HepG2 (cell line): ENCODE data around the gene NUP155. TPM values are rescaled to one million over a fixed set of nuclear protein-coding genes. Genes with fewer than 3 reads are reported as not detected.

Experiments used
- ATAC-seq: fragments of 200-7000 bp; cut with Tn5 transposase; 3 replicates; pipeline ENCODE4 v1.9.1; 2020; ENCODE audit warnings: mild to moderate bottlenecking, moderate library complexity
- BruUV-seq: library from RNA; stranded (reverse); fragments of 400-500 nt; replicated peaks from 2 replicates; lab custom pipeline; 2021; lab: Mats Ljungman, UMichigan
- CTCF ChIA-PET: fragments of 300-600 bp; formaldehyde crosslinking; extraction: SDS; loops from one replicate; lab custom pipeline; 2021; ENCODE audit warnings: low total read pairs, inconsistent platforms, low intra/inter-chr PET ratio; lab: Yijun Ruan, JAX
- POLR2A ChIA-PET: fragments of 350-600 bp; sonication (Branson Sonifier 250); formaldehyde crosslinking; loops from one replicate; lab custom pipeline; 2020; ENCODE audit warnings: antibody characterized with exemption, inconsistent platforms; lab: Yijun Ruan, JAX
- DNase-seq: peaks from one replicate; pipeline ENCODE4 v3.0.0-alpha.2; 2015; ENCODE audit warnings: low spot score
- FAIRE-seq: peaks from 3 replicates; lab custom pipeline; 2011; peaks lifted over from hg19 to GRCh38; lab: Jason Lieb, UNC
- H2AFZ ChIP-seq: one replicate; pipeline ENCODE4 v1.6.1; 2011; ENCODE audit warnings: low read length, inconsistent platforms
- H3K27ac ChIP-seq: fragments of 300-600 bp; 3 replicates; pipeline ENCODE4 v1.8.0; 2011; ENCODE audit warnings: mixed run types, mild to moderate bottlenecking, mixed read lengths, low read length, inconsistent platforms; ENCODE audit not compliant: insufficient read depth; ENCODE audit errors: extremely low read length
- H3K27me3 ChIP-seq, 2 experiments: fragments of 200-600 bp in 1 of 2; 2 replicates in 1 of 2; 3 replicates in 1 of 2; pipeline versions ENCODE4 v1.6.0 to v1.8.0; 2011; ENCODE audit warnings: low read length in 2 of 2, mild to moderate bottlenecking in 2 of 2, moderate library complexity in 2 of 2, inconsistent platforms in 1 of 2; ENCODE audit not compliant: insufficient read depth in 2 of 2, control insufficient read depth in 1 of 2
- H3K36me3 ChIP-seq, 2 experiments: fragments of 200-600 bp in 1 of 2; replicated peaks in 1 of 2; 2 replicates in 1 of 2; 3 replicates in 1 of 2; pipeline versions ENCODE4 v1.5.1 to v1.8.0; 2011; ENCODE audit warnings: low read length in 2 of 2, inconsistent platforms in 1 of 2; ENCODE audit not compliant: insufficient read depth in 2 of 2, control insufficient read depth in 1 of 2
- H3K4me1 ChIP-seq: 2 replicates; pipeline ENCODE4 v1.5.1; 2012; ENCODE audit warnings: low read length, inconsistent platforms; ENCODE audit not compliant: insufficient read depth
- H3K4me2 ChIP-seq: 2 replicates; pipeline ENCODE4 v1.6.0; 2011; ENCODE audit warnings: low read depth, low read length, inconsistent platforms
- H3K4me3 ChIP-seq, 3 experiments: fragments of 200-600 bp in 1 of 3; sonication (generic), shearing (Covaris generic) in 1 of 3; replicated peaks in 1 of 3; 2 replicates each; pipeline ENCODE4 v1.5.1; 2011 to 2016; ENCODE audit warnings: low read length in 3 of 3, inconsistent platforms in 2 of 3, low read depth in 2 of 3, mild to moderate bottlenecking in 2 of 3, control low read depth in 1 of 3, mixed read lengths in 1 of 3; ENCODE audit not compliant: insufficient read depth in 1 of 3
- H3K79me2 ChIP-seq: one replicate; pipeline ENCODE4 v1.6.1; 2011; ENCODE audit warnings: low read length, inconsistent platforms; ENCODE audit not compliant: insufficient read depth
- H3K9ac ChIP-seq: 2 replicates; pipeline ENCODE4 v1.6.0; 2011; ENCODE audit warnings: mild to moderate bottlenecking, low read depth, low read length, inconsistent platforms; ENCODE audit not compliant: insufficient read depth
- H3K9me3 ChIP-seq: 2 replicates; pipeline ENCODE4 v1.5.1; 2012; ENCODE audit warnings: mild to moderate bottlenecking, low read length
- H4K20me1 ChIP-seq: 2 replicates; pipeline ENCODE4 v1.6.0; 2011; ENCODE audit warnings: inconsistent platforms, mild to moderate bottlenecking, low read length, moderate library complexity; ENCODE audit not compliant: insufficient read depth
- ATF3 ChIP-seq: sonication (generic); formaldehyde crosslinking; IDR thresholded peaks from 2 replicates; pipeline ENCODE4 v1.4.0; 2020; ENCODE audit warnings: missing genetic modification reagents
- BORCS8-MEF2B ChIP-seq: sonication (generic); formaldehyde crosslinking; IDR thresholded peaks from 2 replicates; pipeline ENCODE4 v1.8.0; 2022; ENCODE audit warnings: mild to moderate bottlenecking, missing genetic modification reagents
- ELF3 ChIP-seq: IDR thresholded peaks from 2 replicates; pipeline ENCODE4 v1.6.1; 2016; ENCODE audit warnings: missing genetic modification reagents, missing compliant biosample characterization
- HDAC6 ChIP-seq: fragments of 200-600 bp; sonication (generic); IDR thresholded peaks from 2 replicates; pipeline ENCODE4 v1.7.0; 2017; ENCODE audit warnings: mild to moderate bottlenecking, antibody characterized with exemption, low read length, low read depth
- PHF5A ChIP-seq: IDR thresholded peaks from one replicate; pipeline ENCODE4 v1.6.1; 2018; ENCODE audit warnings: low read depth, missing genetic modification reagents; ENCODE audit not compliant: unreplicated experiment
- PRMT3 ChIP-seq: sonication (generic); formaldehyde crosslinking; IDR thresholded peaks from 2 replicates; pipeline ENCODE4 v1.8.1; 2022; ENCODE audit warnings: low read depth, mild to moderate bottlenecking, moderate library complexity, missing genetic modification reagents, borderline replicate concordance
- PTBP1 ChIP-seq: fragments of 200-400 bp; formaldehyde crosslinking; IDR thresholded peaks from 2 replicates; pipeline ENCODE4 v1.6.1; 2018; ENCODE audit warnings: low read length, low read depth; ENCODE audit not compliant: poor library complexity, severe bottlenecking
- RAD51 ChIP-seq: fragments of 450-650 bp; IDR thresholded peaks from 2 replicates; pipeline ENCODE4 v1.6.1; 2016; ENCODE audit warnings: borderline replicate concordance
- TGIF2 ChIP-seq: IDR thresholded peaks from 2 replicates; pipeline ENCODE4 v1.6.1; 2016; ENCODE audit warnings: control low read depth, missing compliant biosample characterization
- TP53 ChIP-seq: sonication (generic); formaldehyde crosslinking; conservative IDR thresholded peaks from 2 replicates; pipeline ENCODE4 v1.4.0; 2020; ENCODE audit warnings: missing genetic modification reagents
- ZNF121 ChIP-seq: sonication (generic); formaldehyde crosslinking; IDR thresholded peaks from 2 replicates; pipeline ENCODE4 v1.5.0; 2020; ENCODE audit warnings: mild to moderate bottlenecking, missing genetic modification reagents
- WGBS: methylation state at CpG from one replicate; pipeline ENCODE4 v1.1.6; 2017; ENCODE audit warnings: low lambda C conversion rate; 5-methylcytosine and 5-hydroxymethylcytosine counted together
- in situ Hi-C: cut with HindIII; loops from 2 replicates; pipeline ENCODE4 v1.10.0; 2017; ENCODE audit warnings: low pct_unique_long_range_greater_than_20kb; ENCODE audit not compliant: extremely low pct_ligation_motif_present
- intact Hi-C: fragments of 100-400 bp; cut with micrococcal nuclease; formaldehyde crosslinking; loops from one replicate; pipeline ENCODE4 v1.10.0; 2022; ENCODE audit not compliant: unreplicated experiment
- polyA plus RNA-seq, 8 experiments: library from polyadenylated mRNA; depleted of rRNA in 3 of 8; stranded (reverse) in 7 of 8; unstranded in 1 of 8; fragments of >200 nt; fragmentation: Illumina TruSeq in 4 of 8; extraction: Trizol in 4 of 8; gene quantifications; 2 replicates each; pipeline versions ENCODE4 v1.2.1 to v1.2.3, GENCODE V29; 2011 to 2016; ENCODE audit warnings: low read depth in 4 of 8, missing spikeins in 1 of 8, mixed read lengths in 1 of 8; ENCODE audit not compliant: insufficient read depth in 1 of 8
- total RNA-seq, 5 experiments: library from RNA; depleted of rRNA; stranded (reverse); fragments of >200 nt; fragmentation: Illumina TruSeq; extraction: Trizol; gene quantifications; 2 replicates each; pipeline ENCODE4 v1.2.3, GENCODE V29; 2016; ENCODE audit warnings: low read depth in 1 of 5
- TF ChIP-seq, protein P1 (sequence below): sonication (generic); formaldehyde crosslinking; IDR thresholded peaks from 2 replicates; pipeline ENCODE4 v1.8.0; 2022; ENCODE audit warnings: mild to moderate bottlenecking, missing genetic modification reagents

The NUP155 gene
- total and polyA plus RNA-seq, 2 of the 13 experiments (the other 11 are each of a cell fraction or from before 2014, with no cell fraction given), result 13.0 to 57.4 TPM

DNA sequence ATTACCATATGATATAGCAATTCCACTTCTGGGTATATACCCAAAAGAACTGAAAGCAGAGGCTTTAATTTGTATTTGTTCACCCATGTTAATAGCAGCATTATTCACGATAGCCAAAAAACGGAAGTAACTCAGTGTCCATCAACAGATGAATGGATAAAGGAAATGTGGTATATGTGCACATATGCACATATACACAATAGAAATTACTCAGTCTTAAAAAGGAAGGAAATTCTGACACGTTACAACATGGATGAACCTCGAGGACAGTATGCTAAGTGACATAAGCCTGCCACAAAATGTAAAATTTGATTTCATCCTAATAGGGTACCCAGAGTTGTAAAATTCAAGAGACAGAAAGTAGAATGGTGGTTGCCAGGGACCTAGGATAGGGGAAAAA lies 54.9 kb downstream of the NUP155 start:
- no peak overlapping the region for H3K9ac ChIP-seq
- no peaks in the 10 kb centered on the region for H3K9me3 ChIP-seq
- in situ Hi-C loops, result no loop called here
- intact Hi-C loops, result no loop called here
- no peak overlapping the region for H3K27ac ChIP-seq
- no TSS peak for BruUV-seq
- over 99% methylated on average over 4 of the region's 4 CpGs for WGBS
- no peaks in the 10 kb centered on the region for H3K4me1 ChIP-seq
- FAIRE-seq (no peak), ATAC-seq (no peak), DNase-seq (no peak)
- H3K4me3 ChIP-seq, result no peak overlapping the region
- H4K20me1 ChIP-seq, result no peaks in the 10 kb centered on the region
- CTCF ChIA-PET, result no interaction called here
- no peak overlapping the region for H2AFZ ChIP-seq
- no peak for TF ChIP-seq HDAC6
- no peak for TF ChIP-seq PHF5A (CRISPR knock-in tag)
- no peak for TF ChIP-seq ZNF121
- TF ChIP-seq BORCS8-MEF2B, result no peak
- TF ChIP-seq TP53 (CRISPR knock-in tag), result no peak
- TF ChIP-seq PTBP1, result no peak
- TF ChIP-seq, protein P1, sequence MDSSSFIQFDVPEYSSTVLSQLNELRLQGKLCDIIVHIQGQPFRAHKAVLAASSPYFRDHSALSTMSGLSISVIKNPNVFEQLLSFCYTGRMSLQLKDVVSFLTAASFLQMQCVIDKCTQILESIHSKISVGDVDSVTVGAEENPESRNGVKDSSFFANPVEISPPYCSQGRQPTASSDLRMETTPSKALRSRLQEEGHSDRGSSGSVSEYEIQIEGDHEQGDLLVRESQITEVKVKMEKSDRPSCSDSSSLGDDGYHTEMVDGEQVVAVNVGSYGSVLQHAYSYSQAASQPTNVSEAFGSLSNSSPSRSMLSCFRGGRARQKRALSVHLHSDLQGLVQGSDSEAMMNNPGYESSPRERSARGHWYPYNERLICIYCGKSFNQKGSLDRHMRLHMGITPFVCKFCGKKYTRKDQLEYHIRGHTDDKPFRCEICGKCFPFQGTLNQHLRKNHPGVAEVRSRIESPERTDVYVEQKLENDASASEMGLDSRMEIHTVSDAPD, result no peak
- no peak for TF ChIP-seq RAD51
- TF ChIP-seq TGIF2, result no peak
- TF ChIP-seq ELF3 (CRISPR knock-in tag), result no peak
- TF ChIP-seq PRMT3, result no peak
- no peak for TF ChIP-seq ATF3 (CRISPR knock-in tag)
- no peak overlapping the region for H3K4me2 ChIP-seq
- POLR2A ChIA-PET, result no interaction called here
- H3K27me3 ChIP-seq, result no peaks in the 10 kb centered on the region
- H3K79me2 ChIP-seq, result no peaks in the 10 kb centered on the region
- H3K36me3 ChIP-seq, result peaks cover 15 to 73% of the 10 kb centered on the region in 2 experiments; a peak in 4 of 5 replicates
